NT2/D1 (cell line): ENCODE data around the gene NCCRP1.

Experiments
- SUZ12 ChIP-seq: IDR thresholded peaks from 2 replicates; pipeline ENCODE4 v1.6.1; 2011; ENCODE audit not compliant: insufficient read length, insufficient read depth; ENCODE audit errors: extremely low read depth
- YY1 ChIP-seq: IDR thresholded peaks from 2 replicates; pipeline ENCODE4 v1.6.1; 2011; ENCODE audit not compliant: insufficient read length, insufficient read depth
- ZNF274 ChIP-seq: IDR thresholded peaks from 2 replicates; pipeline ENCODE4 v1.6.1; 2011; ENCODE audit warnings: mild to moderate bottlenecking, low read depth, low read length

- no peak for TF ChIP-seq SUZ12
- no peak for TF ChIP-seq YY1
- no peak for TF ChIP-seq ZNF274
These were observed 42.1 kb upstream of the NCCRP1 start for GRCh38 chr19:39154629-39155100.
